IPS-15b (cell line): ENCODE data around the gene C2CD2L.
A peak's percentile ranks its signal among the peaks of the same experiment; 100 is the strongest.

Source experiments
- H3K27me3 ChIP-seq: one replicate; pipeline ENCODE4 v1.6.1; 2013; ENCODE audit warnings: low read length; ENCODE audit not compliant: control insufficient read depth, insufficient read depth
- H3K36me3 ChIP-seq: one replicate; pipeline ENCODE4 v1.6.1; 2013; ENCODE audit warnings: low read length; ENCODE audit not compliant: control insufficient read depth, insufficient read depth
- H3K4me1 ChIP-seq: one replicate; pipeline ENCODE4 v1.6.1; 2013; ENCODE audit warnings: mild to moderate bottlenecking, low read length; ENCODE audit not compliant: control insufficient read depth, insufficient read depth
- H3K4me3 ChIP-seq: one replicate; pipeline ENCODE4 v1.5.1; 2013; ENCODE audit warnings: low read depth, low read length
- H3K9ac ChIP-seq: one replicate; pipeline ENCODE4 v1.6.1; 2013; ENCODE audit warnings: low read depth, mild to moderate bottlenecking, low read length
- H3K9me3 ChIP-seq: one replicate; pipeline ENCODE4 v1.6.1; 2013; ENCODE audit warnings: mild to moderate bottlenecking, low read length; ENCODE audit not compliant: control insufficient read depth, insufficient read depth

C2CD2L gene

GRCh38 chr11:119147604-119148333, 40.6 kb downstream of the C2CD2L start:
- Histone ChIP-seq H3K9me3 (no peaks in the 10 kb centered on the region), H3K9ac (no peak overlapping the region), H3K4me3 (peak overlapping the region; percentile 67)

GRCh38 chr11:119148720-119149017, 41.5 kb downstream of the C2CD2L start:
- Histone ChIP-seq H3K36me3 (no peaks in the 10 kb centered on the region), H3K4me1 (peaks cover 14% of the 10 kb centered on the region), H3K9me3 (no peaks in the 10 kb centered on the region), H3K9ac (no peak overlapping the region), H3K4me3 (peak overlapping the region; percentile 67), H3K27me3 (peaks cover 50% of the 10 kb centered on the region)

More at GRCh38 chr11:119147604-119148333, 40.6 kb downstream of the C2CD2L start:
- peaks cover 50% of the 10 kb centered on the region for H3K27me3 ChIP-seq
- H3K4me1 ChIP-seq = peaks cover 14% of the 10 kb centered on the region
- H3K36me3 ChIP-seq = no peaks in the 10 kb centered on the region

GRCh38 chr11:119149018-119149785, 42.1 kb downstream of the C2CD2L start, which contains the start of gene ABCG4:
TSS of gene ABCG4 (plus strand) at chr11:119149052. CDS start at chr11:119149966, 914 bp downstream.
- H3K4me1 ChIP-seq = peaks cover 14% of the 10 kb centered on the region
- no peaks in the 10 kb centered on the region for H3K36me3 ChIP-seq
- no peak within 1 kb of the TSS for H3K9ac ChIP-seq
- H3K9me3 ChIP-seq = no peaks in the 10 kb centered on the region
- peak within 1 kb of the TSS; percentile 67 for H3K4me3 ChIP-seq
- peaks cover 50% of the 10 kb centered on the region for H3K27me3 ChIP-seq

GRCh38 chr11:119149786-119150275, 42.7 kb downstream of the C2CD2L start:
- no peaks in the 10 kb centered on the region for H3K36me3 ChIP-seq
- H3K27me3 ChIP-seq = peaks cover 50% of the 10 kb centered on the region
- H3K9ac ChIP-seq = no peak overlapping the region
- peaks cover 14% of the 10 kb centered on the region for H3K4me1 ChIP-seq
- peak overlapping the region; percentile 67 for H3K4me3 ChIP-seq
- H3K9me3 ChIP-seq = no peaks in the 10 kb centered on the region

GRCh38 chr11:119152043-119152442, 44.9 kb downstream of the C2CD2L start:
- H3K9me3 ChIP-seq = no peaks in the 10 kb centered on the region
- no peaks in the 10 kb centered on the region for H3K36me3 ChIP-seq
- H3K4me3 ChIP-seq = no peak overlapping the region
- H3K27me3 ChIP-seq = peaks cover 36% of the 10 kb centered on the region
- peaks cover 11% of the 10 kb centered on the region for H3K4me1 ChIP-seq
- no peak overlapping the region for H3K9ac ChIP-seq

DNA sequence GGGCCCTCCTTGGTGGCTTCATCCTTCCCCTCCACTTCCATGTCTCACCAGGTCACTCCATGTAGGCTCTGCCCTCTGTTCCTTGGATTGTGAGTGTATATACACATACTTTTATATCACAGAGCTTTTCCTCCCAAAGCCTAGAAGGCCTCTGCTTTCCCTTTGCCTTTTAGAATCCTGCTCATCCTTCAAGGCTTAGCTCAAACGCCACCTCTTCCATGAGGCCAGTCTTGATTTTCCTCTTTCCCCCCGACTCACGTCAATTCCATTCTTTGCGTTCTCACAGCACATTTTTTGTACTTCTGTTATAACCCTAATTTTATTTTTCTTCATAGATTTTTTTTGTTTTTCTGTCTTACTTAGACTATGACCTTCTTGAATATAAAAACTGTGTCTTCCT, 45.5 kb downstream of the C2CD2L start:
- Histone ChIP-seq H3K9ac (no peak overlapping the region), H3K4me3 (no peak overlapping the region), H3K4me1 (peaks cover 9% of the 10 kb centered on the region), H3K36me3 (no peaks in the 10 kb centered on the region), H3K9me3 (no peaks in the 10 kb centered on the region), H3K27me3 (peaks cover 31% of the 10 kb centered on the region)

DNA sequence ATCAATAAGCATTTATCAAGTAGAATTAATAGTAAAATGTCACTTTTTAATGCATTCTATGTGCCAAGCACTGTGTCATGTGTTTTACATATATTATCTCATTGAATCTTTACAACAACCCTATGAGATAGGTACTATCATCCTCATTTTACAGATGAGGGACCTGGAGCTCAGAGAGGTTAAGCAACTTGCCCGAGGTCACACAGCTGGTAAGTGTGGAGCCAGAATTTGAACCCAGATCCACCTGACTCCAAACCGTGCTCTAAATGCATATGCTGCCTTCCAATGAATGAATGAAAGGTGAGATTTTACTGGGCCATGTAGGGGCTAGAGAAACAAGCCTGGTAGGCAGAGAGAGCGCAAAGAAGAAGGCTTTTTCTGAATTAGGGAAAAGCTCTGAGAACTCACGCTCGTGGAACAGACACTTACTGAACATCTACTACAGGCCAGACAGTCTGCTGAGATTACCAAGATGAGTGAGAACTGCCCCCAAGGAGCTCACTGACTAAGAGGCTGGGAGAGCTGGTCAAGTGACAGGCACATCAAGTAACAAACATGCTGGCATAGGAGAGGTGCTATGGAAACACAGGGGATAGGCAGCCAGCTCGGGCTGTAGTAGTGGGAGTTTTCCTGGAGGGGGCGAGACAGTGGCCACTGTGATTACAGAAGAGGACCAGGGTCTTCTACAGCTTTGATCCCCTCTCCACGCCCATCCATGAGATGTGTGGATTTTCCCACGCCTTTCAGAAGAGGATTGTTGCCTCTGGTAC, 46.1 kb downstream of the C2CD2L start:
- no peak overlapping the region for H3K4me3 ChIP-seq
- no peak overlapping the region for H3K9ac ChIP-seq
- H3K9me3 ChIP-seq = no peaks in the 10 kb centered on the region
- no peaks in the 10 kb centered on the region for H3K36me3 ChIP-seq
- peaks cover 25% of the 10 kb centered on the region for H3K27me3 ChIP-seq
- peaks cover 3% of the 10 kb centered on the region for H3K4me1 ChIP-seq

GRCh38 chr11:119154178-119154577, 47.0 kb downstream of the C2CD2L start:
- no peaks in the 10 kb centered on the region for H3K4me1 ChIP-seq
- H3K36me3 ChIP-seq = no peaks in the 10 kb centered on the region
- H3K27me3 ChIP-seq = peaks cover 20% of the 10 kb centered on the region
- no peaks in the 10 kb centered on the region for H3K9me3 ChIP-seq
- no peak overlapping the region for H3K4me3 ChIP-seq
- H3K9ac ChIP-seq = no peak overlapping the region

DNA sequence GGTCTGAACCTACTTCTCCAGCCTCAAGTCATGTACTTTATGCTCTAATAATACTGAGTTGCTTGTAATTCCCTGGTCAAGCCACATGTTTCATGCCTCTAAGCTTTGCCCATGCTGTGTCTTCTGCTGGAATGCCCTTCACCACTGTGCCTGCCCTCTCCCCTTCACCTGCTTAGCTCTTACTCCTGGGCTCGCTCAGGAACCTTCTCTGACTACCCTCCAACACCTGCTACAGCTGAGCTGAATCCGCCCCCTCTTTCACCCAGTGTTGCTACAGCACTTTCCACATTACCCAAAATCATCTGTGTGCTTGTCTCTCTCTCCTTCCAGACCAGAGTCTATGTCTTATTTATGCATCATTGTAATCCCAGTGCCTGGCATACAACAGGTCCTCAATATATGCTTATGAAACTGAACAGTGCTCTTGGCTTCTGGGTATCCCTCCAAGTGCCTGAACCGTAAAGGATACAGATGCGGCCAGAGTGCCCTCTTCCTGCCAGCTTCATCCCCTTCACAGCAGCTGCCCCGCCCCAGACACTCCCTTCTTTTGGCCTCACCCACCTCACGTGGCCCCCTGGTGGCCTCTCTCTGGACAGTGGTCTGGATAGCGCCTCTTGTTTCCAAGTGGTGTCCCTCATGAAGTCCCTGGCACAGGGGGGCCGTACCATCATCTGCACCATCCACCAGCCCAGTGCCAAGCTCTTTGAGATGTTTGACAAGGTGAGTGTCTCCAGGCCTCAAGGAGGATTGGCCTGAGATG, 48.8 kb downstream of the C2CD2L start:
- Histone ChIP-seq H3K4me3 (no peak overlapping the region), H3K36me3 (no peaks in the 10 kb centered on the region), H3K4me1 (no peaks in the 10 kb centered on the region), H3K9me3 (no peaks in the 10 kb centered on the region), H3K27me3 (peaks cover 8% of the 10 kb centered on the region), H3K9ac (no peak overlapping the region)

DNA sequence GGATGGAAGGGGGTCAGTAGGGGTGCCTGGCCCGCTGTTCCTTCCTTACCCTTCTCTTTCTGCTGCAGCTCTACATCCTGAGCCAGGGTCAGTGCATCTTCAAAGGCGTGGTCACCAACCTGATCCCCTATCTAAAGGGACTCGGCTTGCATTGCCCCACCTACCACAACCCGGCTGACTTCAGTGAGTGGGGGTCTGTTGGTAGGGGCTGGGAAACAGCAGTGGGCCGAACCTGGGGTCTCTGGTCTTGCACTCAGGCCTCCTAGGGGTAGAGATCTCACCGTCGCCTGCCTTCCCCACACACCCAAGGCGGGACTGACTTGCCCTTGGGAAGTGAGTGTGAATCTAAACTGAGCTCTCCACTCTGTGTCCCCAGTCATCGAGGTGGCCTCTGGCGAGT, 49.4 kb downstream of the C2CD2L start:
- H3K9me3 ChIP-seq = no peaks in the 10 kb centered on the region
- no peak overlapping the region for H3K9ac ChIP-seq
- H3K4me3 ChIP-seq = no peak overlapping the region
- peaks cover 2% of the 10 kb centered on the region for H3K27me3 ChIP-seq
- H3K36me3 ChIP-seq = peaks cover 3% of the 10 kb centered on the region
- H3K4me1 ChIP-seq = no peaks in the 10 kb centered on the region

GRCh38 chr11:119157063-119157462, 49.9 kb downstream of the C2CD2L start:
- Histone ChIP-seq H3K27me3 (no peaks in the 10 kb centered on the region), H3K9ac (no peak overlapping the region), H3K4me1 (no peaks in the 10 kb centered on the region), H3K4me3 (no peak overlapping the region), H3K36me3 (peaks cover 3% of the 10 kb centered on the region), H3K9me3 (no peaks in the 10 kb centered on the region)
